Measurements from ENCODE around the gene AUTS2.

The AUTS2 gene

DNA sequence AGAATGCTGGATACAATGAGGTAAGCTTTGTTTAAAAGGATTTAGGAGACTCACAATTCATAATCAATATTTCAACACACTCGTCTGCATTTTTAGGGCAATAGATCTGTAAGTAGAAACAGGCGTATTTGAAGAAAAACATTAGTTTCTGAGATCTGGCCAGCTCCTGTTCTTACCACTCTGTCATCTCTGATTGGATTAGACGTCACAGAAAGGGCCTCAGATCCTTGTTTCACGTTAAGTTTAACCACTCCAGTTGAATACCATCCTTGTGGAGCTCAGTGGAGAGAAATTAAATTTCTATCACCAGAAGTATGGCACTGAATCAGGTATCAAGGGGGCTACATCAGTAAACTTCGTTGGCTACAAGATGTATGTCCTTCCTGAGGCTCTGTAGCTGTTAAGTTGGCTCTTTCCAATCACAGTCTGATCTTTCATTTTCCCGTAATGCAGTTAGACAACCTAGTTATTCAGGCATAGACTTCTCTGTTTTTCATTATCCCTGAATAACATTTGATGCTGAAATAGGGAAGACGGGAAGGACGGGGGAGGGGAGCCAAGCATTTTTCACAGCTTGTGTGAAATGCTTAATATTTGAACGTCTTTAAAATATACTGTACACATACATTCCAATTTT is 874.4 kb downstream of the AUTS2 start:
- DNase-seq (ENCODE audit: low spot score) = no peak

DNA sequence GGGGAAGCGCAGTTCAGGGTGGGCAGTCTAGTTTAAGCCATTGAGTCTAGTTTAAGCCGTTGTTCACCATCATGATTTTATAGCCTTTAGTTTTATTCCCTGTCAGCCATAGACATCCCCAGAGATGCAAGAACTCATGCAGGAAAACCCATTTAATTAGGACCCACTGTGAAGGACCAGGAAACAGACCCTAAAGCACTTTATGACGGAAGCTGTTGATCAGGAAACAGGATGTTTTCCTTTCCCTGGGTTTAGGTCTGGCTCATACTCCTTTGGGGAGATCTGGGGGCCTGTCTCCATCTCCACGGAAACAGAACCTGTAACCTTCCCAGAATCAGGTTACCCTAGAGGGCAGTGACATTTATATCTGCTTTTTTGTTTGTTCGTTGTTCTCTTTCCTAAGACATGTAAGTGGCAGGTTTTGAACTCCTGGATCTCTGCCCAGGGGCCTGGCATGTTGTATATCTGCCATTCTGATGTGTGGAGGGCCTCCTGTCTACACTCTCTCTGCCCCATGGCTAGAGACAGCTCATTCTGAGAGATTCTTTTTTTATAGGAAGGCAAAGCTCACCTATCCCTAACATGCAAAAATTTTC is 876.5 kb downstream of the AUTS2 start:
- peak; percentile 16 for DNase-seq (ENCODE audit: low spot score)

GRCh38 chr7:70477036-70478010 is 879.0 kb downstream of the AUTS2 start:
- DNase-seq (ENCODE audit: low spot score) = peak; percentile 56

DNA sequence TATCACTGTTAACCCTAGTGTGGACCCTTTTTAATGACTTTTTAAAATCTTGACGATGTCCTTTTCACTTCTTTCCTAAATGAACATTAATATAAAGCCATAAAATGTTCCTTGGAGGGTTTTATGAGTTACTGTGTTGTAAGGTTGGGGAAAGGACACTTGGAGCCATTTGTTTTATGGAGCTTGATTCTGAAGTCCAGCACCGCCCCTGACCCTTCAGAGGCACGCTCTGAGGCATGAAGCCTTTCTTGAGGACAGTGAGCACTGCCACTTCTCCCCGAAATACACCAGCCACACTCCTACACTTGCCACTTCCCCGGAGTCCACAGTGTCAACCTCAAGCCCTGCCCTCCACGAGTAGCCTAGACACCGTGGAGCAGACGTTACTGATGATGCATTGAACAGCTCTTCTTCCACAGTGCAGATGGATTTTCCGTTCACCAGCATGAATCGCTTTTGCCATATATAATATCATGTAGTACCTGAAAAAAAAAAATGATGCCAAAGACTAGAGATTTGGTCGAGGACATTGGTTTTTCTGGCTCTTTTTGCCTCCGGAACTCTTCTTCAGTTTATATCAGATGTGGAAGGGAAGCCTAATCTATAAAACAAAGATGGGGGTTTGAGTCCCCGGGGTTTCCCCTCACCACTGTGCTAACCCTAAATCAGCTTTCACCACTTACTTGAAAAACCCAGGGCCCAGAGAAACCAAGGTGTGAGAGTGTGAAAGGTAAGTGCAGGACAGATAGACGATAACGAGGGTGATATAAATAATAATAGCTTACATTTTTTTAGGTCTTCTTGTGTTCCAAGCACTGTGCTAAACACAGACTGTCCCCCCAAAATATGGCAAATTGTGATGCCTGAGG is 881.1 kb downstream of the AUTS2 start:
- DNase-seq (ENCODE audit: low spot score) = no peak

- DNase-seq (ENCODE audit: low spot score) = no peak
Measured at GRCh38 chr7:70480927-70481569, 882.8 kb downstream of the AUTS2 start.

GRCh38 chr7:70481570-70482123 is 883.4 kb downstream of the AUTS2 start:
- DNase-seq (ENCODE audit: low spot score) = no peak

DNA sequence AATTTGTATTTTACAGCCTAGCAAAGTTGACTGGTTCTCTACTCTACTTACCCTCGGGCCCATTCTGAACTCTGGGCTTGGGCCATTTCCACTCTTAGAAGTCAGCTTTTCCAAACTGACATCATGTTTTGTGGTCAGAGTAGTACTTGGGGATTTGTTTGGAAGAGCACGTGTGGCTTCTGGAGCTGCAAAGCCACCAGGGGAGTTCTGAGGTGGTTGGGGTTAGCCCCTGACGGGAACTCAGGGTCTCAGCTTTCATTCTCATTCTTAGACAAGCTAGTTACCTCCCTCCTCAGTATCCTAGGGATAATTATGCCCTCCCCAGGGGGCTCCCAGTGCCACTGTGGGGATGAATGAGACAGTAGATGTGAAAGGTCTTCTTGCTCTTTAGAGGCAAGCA is 886.0 kb downstream of the AUTS2 start:
- no peak for DNase-seq (ENCODE audit: low spot score)

DNA sequence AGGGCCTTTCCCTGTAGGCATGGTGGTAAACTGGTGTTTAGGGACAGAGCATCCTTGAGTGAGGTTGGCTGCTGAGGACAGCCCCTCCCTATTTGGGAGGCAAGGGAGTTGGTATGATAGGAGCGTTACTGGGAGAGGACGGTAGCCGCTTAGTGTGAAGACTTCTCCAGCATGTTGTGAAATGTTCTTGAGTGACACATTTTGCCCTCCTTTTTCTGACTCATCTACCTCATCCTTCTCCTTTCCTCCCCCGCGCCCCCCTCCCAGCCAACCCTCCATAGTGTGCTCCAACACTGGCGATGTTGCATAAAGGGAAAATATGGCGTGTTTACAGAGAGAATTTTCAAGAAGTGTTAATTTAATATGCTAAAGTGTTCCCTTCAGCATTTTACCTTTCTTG is 888.7 kb downstream of the AUTS2 start:
- DNase-seq (ENCODE audit: low spot score) = no peak

GRCh38 chr7:70487428-70487827 is 889.2 kb downstream of the AUTS2 start:
- DNase-seq (ENCODE audit: low spot score) = no peak

GRCh38 chr7:70487886-70488285 is 889.6 kb downstream of the AUTS2 start:
- no peak for DNase-seq (ENCODE audit: low spot score)

DNA sequence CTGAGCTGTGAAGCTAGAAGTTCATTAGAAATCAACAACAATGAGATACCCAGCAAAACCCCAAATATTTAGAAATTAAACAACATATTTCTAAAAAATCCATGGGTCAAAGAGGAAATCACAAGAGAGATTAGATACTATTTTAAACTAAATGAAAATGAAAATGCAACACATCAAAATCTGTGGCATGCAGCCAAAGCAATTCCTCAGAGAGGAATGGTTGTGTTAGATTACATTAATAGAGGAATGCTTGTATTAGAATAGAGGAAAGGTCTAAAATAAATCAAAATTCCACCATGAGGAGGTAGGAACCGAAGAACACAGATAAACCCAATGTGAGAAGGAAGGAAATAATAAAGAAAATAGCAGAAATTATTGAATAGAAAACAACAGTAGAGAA is 891.5 kb downstream of the AUTS2 start:
- DNase-seq (ENCODE audit: low spot score) = no peak

DNA sequence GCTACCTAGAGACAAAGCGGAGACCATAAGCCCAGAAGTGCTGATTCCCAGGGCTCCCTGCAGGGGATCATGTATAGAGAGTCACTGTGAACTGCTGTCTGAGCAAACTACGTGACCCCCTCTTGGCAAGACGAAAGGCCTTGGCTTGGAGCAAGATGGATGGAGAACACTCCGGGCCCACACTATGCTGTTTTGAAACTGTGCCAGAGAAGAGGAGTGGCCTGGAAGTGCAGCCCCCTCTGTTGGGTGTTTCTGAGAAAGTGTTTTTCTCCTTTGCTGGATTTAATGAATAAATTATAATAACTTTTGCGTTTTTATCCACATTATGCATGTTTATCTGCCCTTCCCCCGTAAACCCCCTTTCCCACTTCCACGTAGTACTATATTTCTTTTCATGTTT is 894.4 kb downstream of the AUTS2 start:
- DNase-seq (ENCODE audit: low spot score) = no peak

- DNase-seq (ENCODE audit: low spot score) = no peak
Measured at GRCh38 chr7:70494225-70495032, 896.2 kb downstream of the AUTS2 start.

GRCh38 chr7:70495033-70495376 is 896.7 kb downstream of the AUTS2 start:
- DNase-seq (ENCODE audit: low spot score) = no peak

DNA sequence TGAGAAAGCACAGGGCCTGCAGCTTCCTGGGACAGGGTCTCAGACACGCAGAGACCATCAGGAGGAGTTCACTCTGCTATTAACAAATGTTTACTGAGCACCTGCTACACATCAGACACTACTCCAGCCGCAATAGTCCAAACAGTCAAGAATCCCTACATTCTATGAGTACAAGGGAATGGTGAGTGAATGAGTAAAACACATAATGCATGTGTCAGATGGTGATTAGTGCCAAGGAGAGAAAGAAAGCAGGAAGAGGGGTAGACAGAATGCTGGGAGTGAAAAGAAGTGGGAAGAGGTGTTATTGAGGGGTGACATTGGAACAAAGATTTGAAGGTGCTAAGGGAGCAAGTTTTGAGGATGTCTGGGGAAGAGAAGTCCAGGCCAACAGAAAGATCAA is 899.5 kb downstream of the AUTS2 start:
- DNase-seq (ENCODE audit: low spot score) = no peak

DNA sequence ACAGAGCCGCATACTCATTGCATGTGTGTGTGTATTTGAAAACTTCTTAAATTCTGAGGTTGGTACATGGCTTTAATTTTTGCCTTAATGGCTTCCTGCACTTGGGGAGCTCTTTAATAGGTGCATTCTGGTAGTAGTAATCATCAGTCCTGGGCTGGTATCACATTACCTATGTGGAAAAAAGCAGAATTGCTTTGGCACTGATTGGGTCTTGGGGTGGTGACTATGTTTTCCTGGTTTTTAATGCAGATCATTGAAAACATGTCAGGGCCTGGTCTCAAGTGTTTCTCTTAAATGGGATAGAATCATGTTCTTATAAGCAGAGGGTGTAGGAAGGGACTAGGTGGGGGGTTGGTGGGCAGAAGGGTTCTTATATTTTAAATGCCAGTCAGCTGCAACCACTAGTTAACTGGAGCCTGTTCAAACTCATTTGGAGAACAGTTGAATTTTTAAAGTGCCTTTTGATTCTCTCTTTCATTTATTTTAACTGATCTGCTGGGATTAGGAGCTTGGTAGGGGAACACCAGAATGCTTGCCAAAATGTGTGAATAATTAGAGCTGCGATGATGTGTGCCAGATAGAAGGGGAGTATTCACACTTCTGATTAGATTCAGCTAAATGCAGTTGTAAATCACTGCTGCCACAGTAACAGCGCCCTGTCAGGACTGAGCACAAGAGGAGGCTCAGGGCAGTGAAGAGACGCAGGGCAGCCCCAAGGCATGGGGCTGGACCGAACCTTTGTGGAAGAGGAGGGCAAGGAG is 900.1 kb downstream of the AUTS2 start:
- no peak for DNase-seq (ENCODE audit: low spot score)

DNA sequence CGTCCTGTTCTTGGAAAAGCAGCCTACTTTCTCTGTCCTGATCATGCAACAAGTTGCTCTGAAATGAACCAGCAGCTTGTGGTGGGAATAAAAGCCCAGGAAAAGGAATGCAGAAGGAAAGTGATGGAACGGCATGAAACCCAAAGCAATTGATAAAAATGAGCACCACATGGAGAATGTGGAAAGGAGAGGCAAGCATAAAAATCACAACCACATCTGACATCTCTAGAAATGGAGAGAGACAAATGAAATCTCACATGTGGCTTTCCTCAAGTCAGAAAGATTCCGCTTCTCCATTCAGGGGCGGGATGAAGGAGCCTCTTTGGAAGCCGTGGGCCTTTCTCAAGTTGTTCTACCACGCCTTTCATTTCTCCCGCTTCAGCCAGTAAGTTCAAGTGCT is 902.0 kb downstream of the AUTS2 start:
- no peak for DNase-seq (ENCODE audit: low spot score)

DNA sequence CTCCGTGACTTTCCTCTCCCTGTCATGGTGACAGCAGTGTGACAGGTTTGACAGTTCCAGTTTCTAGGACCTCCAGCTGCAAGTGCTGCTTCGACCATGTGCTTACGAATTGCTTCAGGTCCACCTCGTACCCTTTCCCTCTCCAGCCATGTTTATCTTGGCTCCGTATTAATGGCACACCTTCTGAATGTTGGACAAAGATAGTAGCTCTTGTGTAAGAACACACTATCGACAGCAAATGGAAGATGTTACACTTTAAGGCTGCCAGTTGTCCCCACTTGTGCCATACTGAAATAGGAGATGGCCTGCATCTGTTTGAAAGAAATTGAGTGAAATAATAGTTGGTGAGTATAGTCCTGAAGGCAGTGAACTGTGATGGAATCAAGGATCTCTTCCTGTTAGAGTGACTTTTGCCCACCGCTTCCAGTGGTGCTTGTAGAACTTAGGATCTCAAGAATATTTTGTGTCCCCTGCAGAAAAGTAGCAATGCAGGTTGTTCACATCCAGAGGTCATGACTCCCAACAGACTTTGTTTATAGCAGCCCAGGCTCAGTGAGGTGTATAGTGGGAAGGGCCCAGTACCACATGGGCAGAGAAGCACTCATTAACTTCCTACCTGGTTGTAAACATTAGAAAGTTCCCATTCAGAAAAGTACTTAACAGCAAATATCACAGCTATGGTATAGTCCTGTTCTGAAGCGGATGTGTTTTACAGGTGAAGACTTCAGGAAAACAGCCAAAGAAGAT is 904.0 kb downstream of the AUTS2 start:
- no peak for DNase-seq (ENCODE audit: low spot score)

- no peak for DNase-seq (ENCODE audit: low spot score)
Measured at GRCh38 chr7:70504254-70504653, 906.0 kb downstream of the AUTS2 start.

Measured in kidney capillary endothelial cell (primary cell).